Gastroesophageal sphincter (tissue), 4 donors: ENCODE data around the gene VTN. TPM values are rescaled to one million over a fixed set of nuclear protein-coding genes. Genes with fewer than 3 reads are reported as not detected.

Experiments used
- ATAC-seq: fragments of 150-250 bp; one replicate; pipeline ENCODE4 v1.9.1; 2016; ENCODE audit warnings: mild to moderate bottlenecking, moderate library complexity
- H3K27ac ChIP-seq, 4 donors: fragments of 200-600 bp; sonication (generic) in 3 of 4; 1 replicate in 3 of 4; 2 replicates in 1 of 4; pipeline ENCODE4 v1.5.1; 2016 to 2019
- H3K27me3 ChIP-seq: fragments of 200-600 bp; sonication (generic); one replicate; pipeline ENCODE4 v1.5.1; 2019
- H3K36me3 ChIP-seq, 2 donors: fragments of 200-600 bp; sonication (generic); one replicate each; pipeline ENCODE4 v1.5.1; 2019; ENCODE audit warnings: control low read depth in 1 of 2
- H3K4me1 ChIP-seq, 3 donors: fragments of 200-600 bp; sonication (generic); 1 replicate in 2 of 3; 2 replicates in 1 of 3; pipeline ENCODE4 v1.5.1; 2016 to 2019; ENCODE audit warnings: control low read depth in 2 of 3
- H3K4me3 ChIP-seq, 2 donors: fragments of 200-600 bp; sonication (generic); one replicate each; pipeline ENCODE4 v1.5.1; 2019; ENCODE audit warnings: mild to moderate bottlenecking in 1 of 2, moderate library complexity in 1 of 2
- H3K9me3 ChIP-seq, 3 donors: fragments of 200-600 bp; sonication (generic); one replicate each; pipeline ENCODE4 v1.5.1; 2017 to 2019; ENCODE audit warnings: control low read depth in 2 of 3
- CTCF ChIP-seq, 4 experiments: fragments of 200-600 bp in 2 of 4; fragments of 450-650 bp in 2 of 4; sonication (generic) in 1 of 4; IDR thresholded peaks; one replicate each; pipeline ENCODE4 v1.5.1; 2017 to 2019; ENCODE audit warnings: antibody characterized with exemption in 4 of 4, mild to moderate bottlenecking in 2 of 4, moderate library complexity in 2 of 4
- EP300 ChIP-seq: sonication (generic); formaldehyde crosslinking; IDR thresholded peaks from one replicate; pipeline ENCODE4 v1.6.1; 2017; ENCODE audit warnings: antibody characterized with exemption, mild to moderate bottlenecking
- POLR2A ChIP-seq, 2 donors: fragments of 450-650 bp; IDR thresholded peaks; one replicate each; pipeline ENCODE4 v1.6.1; 2017; ENCODE audit warnings: antibody characterized with exemption in 2 of 2, mild to moderate bottlenecking in 2 of 2, moderate library complexity in 1 of 2
- POLR2AphosphoS5 ChIP-seq: sonication (generic); formaldehyde crosslinking; IDR thresholded peaks from one replicate; pipeline ENCODE4 v1.6.1; 2017; ENCODE audit warnings: antibody characterized with exemption
- WGBS, 2 donors: methylation state at CpG; one replicate each; pipeline ENCODE4 v1.1.5; 2018; ENCODE audit warnings: low coverage in 1 of 2; 5-methylcytosine and 5-hydroxymethylcytosine counted together
- total RNA-seq, 4 donors: library from RNA; depleted of rRNA; stranded (reverse); fragments of >200 nt; gene quantifications; one replicate each; pipeline ENCODE4 v1.1.0, GENCODE V29; 2016

Gene VTN
- total RNA-seq, 4 donors from 2014 or later: 0.27 to 0.47 (median 0.27) TPM; not detected in 1

GRCh38 chr17:28363186-28363585 is 6.9 kb downstream of the VTN start:
- ATAC-seq: no peak
- Histone ChIP-seq H3K4me1 (peaks cover 0 to 8% (median 4%) of the 10 kb centered on the region in 3 donors), H3K36me3 (peaks cover 2 to 78% of the 10 kb centered on the region in 2 donors), H3K27ac (no peak overlapping the region), H3K9me3 (no peaks in the 10 kb centered on the region), H3K4me3 (no peak overlapping the region), H3K27me3 (no peaks in the 10 kb centered on the region)
- TF ChIP-seq POLR2A (IDR thresholded peaks at IDR 0.05) (no peak), CTCF (IDR thresholded peaks at IDR 0.05) (no peak), POLR2AphosphoS5 (no peak), EP300 (no peak)
- 84 to 88% methylated on average over 4 to 5 of the region's 5 CpGs for WGBS, 2 donors

- peaks cover 2 to 66% of the 10 kb centered on the region in 2 donors for H3K36me3 ChIP-seq
- peak overlapping the region; percentile 81 to 96 (median 93) for H3K27ac ChIP-seq
- H3K4me3 ChIP-seq: peak overlapping the region; percentile 94 to 99
- no peaks in the 10 kb centered on the region for H3K9me3 ChIP-seq
- H3K27me3 ChIP-seq: no peaks in the 10 kb centered on the region
- WGBS, 2 donors: 4 to 6% methylated on average over 3 to 4 of the region's 4 CpGs
- ATAC-seq: no peak
- TF ChIP-seq POLR2AphosphoS5 (no peak), CTCF (IDR thresholded peaks at IDR 0.05) (no peak), EP300 (no peak), POLR2A (IDR thresholded peaks at IDR 0.05) (no peak)
- H3K4me1 ChIP-seq: peaks cover 3 to 36% (median 19%) of the 10 kb centered on the region in 3 donors
These were observed 12.3 kb downstream of the VTN start for GRCh38 chr17:28357901-28358197.

GRCh38 chr17:28357061-28357900 is 12.8 kb downstream of the VTN start, which contains the start of gene POLDIP2:
Gene POLDIP2, minus strand, starts transcription at chr17:28357527. Its CDS starts 79 bp downstream, at chr17:28357448.
- Histone ChIP-seq H3K4me1 (peaks cover 3 to 36% (median 19%) of the 10 kb centered on the region in 3 donors), H3K4me3 (peak within 1 kb of the TSS; percentile 94 to 99), H3K27me3 (no peaks in the 10 kb centered on the region), H3K9me3 (no peaks in the 10 kb centered on the region), H3K27ac (peak within 1 kb of the TSS; percentile 81 to 96 (median 93)), H3K36me3 (peaks cover 2 to 66% of the 10 kb centered on the region in 2 donors)
- TF ChIP-seq EP300 (no peak), POLR2AphosphoS5 (peak; percentile 82), CTCF (IDR thresholded peaks at IDR 0.05) (peak in 2 of 4 experiments; percentile 4 to 31), POLR2A (IDR thresholded peaks at IDR 0.05) (peak; percentile 96 to 97)
- WGBS, 2 donors: 0% methylated on average over 4 of the region's 80 CpGs; no CpG with 5 or more reads in 1 of the 2 donors
- peak; percentile 100 for ATAC-seq

GRCh38 chr17:28350271-28350670 is 19.8 kb downstream of the VTN start:
- no peak for ATAC-seq
- no peaks in the 10 kb centered on the region for H3K27me3 ChIP-seq
- peaks cover 0 to 99% of the 10 kb centered on the region in 2 donors for H3K36me3 ChIP-seq
- H3K27ac ChIP-seq: no peak overlapping the region
- no peaks in the 10 kb centered on the region for H3K9me3 ChIP-seq
- TF ChIP-seq EP300 (no peak), POLR2A (IDR thresholded peaks at IDR 0.05) (no peak), POLR2AphosphoS5 (no peak), CTCF (IDR thresholded peaks at IDR 0.05) (no peak)
- H3K4me1 ChIP-seq: peaks cover 0 to 21% (median 0%) of the 10 kb centered on the region in 3 donors
- WGBS, 2 donors: 93% methylated on average over 3 of the region's 7 CpGs; no CpG with 5 or more reads in 1 of the 2 donors
- no peak overlapping the region for H3K4me3 ChIP-seq

- no peak for TF ChIP-seq EP300
- TF ChIP-seq CTCF (IDR thresholded peaks at IDR 0.05): no peak
- no peak for TF ChIP-seq POLR2A (IDR thresholded peaks at IDR 0.05)
- TF ChIP-seq POLR2AphosphoS5: no peak
- Histone ChIP-seq H3K4me1 (peaks cover 0 to 16% (median 0%) of the 10 kb centered on the region in 3 donors), H3K9me3 (no peaks in the 10 kb centered on the region), H3K4me3 (no peak overlapping the region), H3K36me3 (peaks cover 0 to 99% of the 10 kb centered on the region in 2 donors), H3K27me3 (no peaks in the 10 kb centered on the region), H3K27ac (no peak overlapping the region)
- 17% methylated on average over 1 of the region's 3 CpGs; no CpG with 5 or more reads in 1 of the 2 donors for WGBS, 2 donors
- ATAC-seq: no peak
These were observed 21.1 kb downstream of the VTN start for GRCh38 chr17:28348979-28349378.
